ENCODE data around the gene NIP7. TPM values are rescaled to one million over a fixed set of nuclear protein-coding genes. Genes with fewer than 3 reads are reported as not detected.

The NIP7 gene
- polyA plus RNA-seq, 1 donor from 2014 or later: 22.8 TPM

DNA sequence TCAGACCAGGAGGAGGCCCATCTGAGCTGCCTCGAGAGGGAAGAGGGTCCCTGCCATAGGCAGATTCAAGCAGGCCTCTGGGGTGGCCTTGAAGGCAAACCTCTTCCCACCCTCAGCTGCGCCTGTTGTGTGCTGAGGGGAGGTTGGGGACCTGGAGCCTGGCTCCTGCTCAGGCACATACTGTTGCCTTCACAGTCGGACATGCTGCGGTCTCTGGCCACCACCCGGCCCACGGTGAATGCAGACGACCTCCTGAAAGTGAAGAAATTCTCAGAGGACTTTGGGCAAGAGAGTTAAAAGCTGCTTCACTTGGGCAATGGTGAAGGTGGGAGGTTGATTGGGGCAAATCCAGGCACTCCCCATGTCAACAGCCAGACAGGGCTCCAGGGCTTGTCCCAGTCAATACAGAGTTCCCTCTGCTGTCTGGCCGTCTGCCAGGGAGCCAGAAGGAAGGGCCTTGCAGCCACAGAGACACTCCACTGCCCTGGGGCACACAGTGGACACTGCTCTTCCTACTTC, 15.5 kb upstream of the NIP7 start:
- H3K9me3 Mint-ChIP-seq: no peaks in the 10 kb centered on the region
- H3K4me3 Mint-ChIP-seq: no peak overlapping the region
- H3K36me3 Mint-ChIP-seq: peaks cover 3% of the 10 kb centered on the region
- H3K27me3 Mint-ChIP-seq: no peaks in the 10 kb centered on the region
- peaks cover 15 to 25% (median 15%) of the 10 kb centered on the region in 3 donors for H3K4me1 Mint-ChIP-seq
- H3K27ac Mint-ChIP-seq: no peak overlapping the region

GRCh38 chr16:69324585-69325253, 14.9 kb upstream of the NIP7 start:
- Mint-ChIP-seq H3K27me3 (no peaks in the 10 kb centered on the region), H3K36me3 (no peaks in the 10 kb centered on the region), H3K4me1 (peaks cover 15 to 26% (median 20%) of the 10 kb centered on the region in 3 donors), H3K27ac (peak overlapping the region in 1 of 3 donors; percentile 14), H3K4me3 (no peak overlapping the region), H3K9me3 (no peaks in the 10 kb centered on the region)

DNA sequence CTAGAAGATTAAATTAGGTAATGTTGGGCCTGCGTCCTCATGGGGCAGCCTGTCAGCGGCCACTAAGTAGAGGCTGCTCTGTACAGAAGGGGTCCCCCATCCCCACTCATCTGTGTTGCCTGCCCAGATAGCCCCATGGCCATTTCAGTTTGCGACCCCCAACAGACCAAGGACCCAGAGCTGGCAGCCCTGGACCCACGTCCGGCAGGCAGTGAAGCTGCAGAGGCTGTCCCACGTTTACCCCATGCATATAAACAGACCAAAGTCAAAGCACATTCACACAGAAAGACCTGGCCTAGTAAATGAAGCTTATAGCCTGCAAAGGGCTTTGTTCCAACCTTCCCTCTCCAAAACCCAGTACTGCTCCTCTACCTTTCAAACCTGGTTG, 13.8 kb upstream of the NIP7 start:
- H3K4me1 Mint-ChIP-seq: peaks cover 15 to 26% (median 20%) of the 10 kb centered on the region in 3 donors
- H3K27me3 Mint-ChIP-seq: no peaks in the 10 kb centered on the region
- H3K36me3 Mint-ChIP-seq: no peaks in the 10 kb centered on the region
- no peaks in the 10 kb centered on the region for H3K9me3 Mint-ChIP-seq
- peak overlapping the region; percentile 36 to 73 (median 67) for H3K27ac Mint-ChIP-seq
- peak overlapping the region in 2 of 4 donors; percentile 45 to 54 for H3K4me3 Mint-ChIP-seq

DNA sequence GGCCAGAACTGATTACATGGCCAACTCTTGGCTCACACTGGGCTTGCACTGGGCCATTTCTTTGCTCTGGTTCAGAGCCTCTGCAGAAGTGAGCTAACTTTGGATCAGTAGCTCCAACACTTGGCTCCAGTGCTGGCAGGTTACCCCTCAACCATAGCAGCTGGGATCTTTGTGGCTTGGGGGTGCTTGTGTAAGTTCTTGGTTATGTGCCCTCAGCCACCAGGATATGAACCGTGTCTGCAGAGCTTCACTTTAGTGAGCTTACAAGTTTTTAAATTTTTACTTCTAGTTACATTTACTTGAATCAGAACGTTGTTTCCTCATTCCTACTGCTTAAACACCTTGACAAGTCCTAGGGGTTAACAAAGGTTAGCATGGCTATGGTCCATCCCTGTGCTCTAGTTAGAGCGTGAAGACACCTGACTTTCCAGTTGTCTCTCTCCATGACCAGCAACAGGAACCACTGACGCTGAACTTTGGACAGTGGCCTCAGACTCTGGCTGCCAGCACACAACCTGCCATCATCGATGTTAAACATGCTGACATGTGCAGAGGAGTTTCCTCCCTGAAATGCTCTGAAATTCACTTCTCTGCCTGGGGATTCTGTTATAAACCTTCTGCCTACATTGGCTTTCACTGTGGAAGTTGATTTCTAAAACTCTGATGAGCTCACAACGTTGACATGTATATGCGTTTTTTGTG, 13.2 kb upstream of the NIP7 start:
- no peaks in the 10 kb centered on the region for H3K9me3 Mint-ChIP-seq
- no peaks in the 10 kb centered on the region for H3K27me3 Mint-ChIP-seq
- H3K36me3 Mint-ChIP-seq: no peaks in the 10 kb centered on the region
- peaks cover 15 to 26% (median 20%) of the 10 kb centered on the region in 3 donors for H3K4me1 Mint-ChIP-seq
- H3K4me3 Mint-ChIP-seq: peak overlapping the region in 2 of 4 donors; percentile 54 to 55
- peak overlapping the region in 2 of 3 donors; percentile 36 to 73 for H3K27ac Mint-ChIP-seq

DNA sequence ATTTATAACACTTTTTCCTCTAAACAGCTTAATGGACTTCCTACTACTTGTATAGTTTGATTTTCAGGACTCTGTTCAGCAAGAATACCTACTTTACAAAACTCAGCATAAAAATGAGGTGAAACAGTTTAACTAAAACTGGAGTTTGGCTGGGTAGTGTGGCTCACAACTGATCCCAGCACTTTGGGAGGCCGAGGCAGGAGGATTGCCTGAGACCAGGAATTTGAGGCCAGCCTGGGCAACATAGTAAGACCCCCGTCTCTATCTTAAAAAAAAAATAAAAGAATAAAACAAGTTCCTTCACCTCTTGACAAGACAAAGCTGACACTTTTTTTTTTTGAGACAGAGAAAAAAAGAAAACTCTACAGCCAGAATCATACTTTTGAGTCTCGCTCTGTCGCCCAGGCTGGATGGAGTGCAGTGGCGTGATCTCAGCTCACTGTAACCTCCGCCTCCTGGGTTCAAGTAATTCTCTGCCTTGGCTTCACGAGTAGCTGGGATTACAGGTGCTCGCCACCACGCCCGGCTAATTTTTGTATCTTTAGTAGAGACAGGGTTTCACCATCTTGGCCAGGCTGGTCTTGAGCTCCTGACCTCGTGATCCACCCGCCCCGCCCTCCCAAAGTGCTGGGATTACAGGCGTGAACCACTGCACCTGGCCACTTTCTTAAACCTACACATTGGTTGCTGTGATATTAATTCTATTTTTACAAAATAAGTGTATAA, 11.8 kb upstream of the NIP7 start:
- peaks cover 12 to 30% (median 25%) of the 10 kb centered on the region in 3 donors for H3K4me1 Mint-ChIP-seq
- H3K36me3 Mint-ChIP-seq: no peaks in the 10 kb centered on the region
- H3K4me3 Mint-ChIP-seq: peak overlapping the region; percentile 16 to 78 (median 64)
- H3K27ac Mint-ChIP-seq: peak overlapping the region in 2 of 3 donors; percentile 16 to 64
- H3K9me3 Mint-ChIP-seq: no peaks in the 10 kb centered on the region
- no peaks in the 10 kb centered on the region for H3K27me3 Mint-ChIP-seq

GRCh38 chr16:69328854-69329316, 10.7 kb upstream of the NIP7 start:
- Mint-ChIP-seq H3K4me3 (peak overlapping the region; percentile 72 to 91 (median 80)), H3K27me3 (no peaks in the 10 kb centered on the region), H3K27ac (peak overlapping the region in 2 of 3 donors; percentile 63 to 64), H3K9me3 (no peaks in the 10 kb centered on the region), H3K4me1 (peaks cover 12 to 34% (median 26%) of the 10 kb centered on the region in 3 donors), H3K36me3 (no peaks in the 10 kb centered on the region)

GRCh38 chr16:69329369-69330285, 9.9 kb upstream of the NIP7 start:
- H3K27me3 Mint-ChIP-seq: no peaks in the 10 kb centered on the region
- H3K36me3 Mint-ChIP-seq: no peaks in the 10 kb centered on the region
- H3K4me1 Mint-ChIP-seq: peaks cover 14 to 36% (median 26%) of the 10 kb centered on the region in 3 donors
- H3K4me3 Mint-ChIP-seq: peak overlapping the region; percentile 72 to 91 (median 80)
- H3K27ac Mint-ChIP-seq: peak overlapping the region in 2 of 3 donors; percentile 63 to 64
- H3K9me3 Mint-ChIP-seq: no peaks in the 10 kb centered on the region

- no peaks in the 10 kb centered on the region for H3K27me3 Mint-ChIP-seq
- H3K9me3 Mint-ChIP-seq: no peaks in the 10 kb centered on the region
- no peaks in the 10 kb centered on the region for H3K36me3 Mint-ChIP-seq
- peak within 1 kb of the TSS; percentile 79 to 91 (median 86) for H3K4me3 Mint-ChIP-seq
- H3K4me1 Mint-ChIP-seq: peaks cover 14 to 36% (median 26%) of the 10 kb centered on the region in 3 donors
- peak within 1 kb of the TSS; percentile 63 to 69 (median 68) for H3K27ac Mint-ChIP-seq
Observed at GRCh38 chr16:69330286-69331109, 9.1 kb upstream of the NIP7 start, which contains the start of gene PDF. TSS of gene PDF (minus strand) at chr16:69330588. CDS start at chr16:69330570, 18 bp downstream.

- H3K9me3 Mint-ChIP-seq: no peaks in the 10 kb centered on the region
- H3K27ac Mint-ChIP-seq: peak overlapping the region in 1 of 3 donors; percentile 69
- peaks cover 6% of the 10 kb centered on the region for H3K36me3 Mint-ChIP-seq
- H3K4me1 Mint-ChIP-seq: peaks cover 22 to 30% (median 25%) of the 10 kb centered on the region in 3 donors
- H3K27me3 Mint-ChIP-seq: no peaks in the 10 kb centered on the region
- H3K4me3 Mint-ChIP-seq: peak overlapping the region in 1 of 4 donors; percentile 80
Observed at GRCh38 chr16:69334696-69335095, 4.9 kb upstream of the NIP7 start.

GRCh38 chr16:69338557-69339288, 849 bp upstream of the NIP7 start:
- H3K27ac Mint-ChIP-seq: peak overlapping the region; percentile 79 to 97 (median 86)
- H3K9me3 Mint-ChIP-seq: no peaks in the 10 kb centered on the region
- peaks cover 25 to 35% (median 31%) of the 10 kb centered on the region in 3 donors for H3K4me1 Mint-ChIP-seq
- H3K4me3 Mint-ChIP-seq: peak overlapping the region; percentile 95 to 99 (median 98)
- H3K36me3 Mint-ChIP-seq: peaks cover 8% of the 10 kb centered on the region
- H3K27me3 Mint-ChIP-seq: no peaks in the 10 kb centered on the region

GRCh38 chr16:69340095-69340644, 598 bp downstream of the NIP7 start:
- Mint-ChIP-seq H3K4me1 (peaks cover 26 to 35% (median 30%) of the 10 kb centered on the region in 3 donors), H3K4me3 (peak overlapping the region; percentile 95 to 99 (median 98)), H3K9me3 (no peaks in the 10 kb centered on the region), H3K27me3 (no peaks in the 10 kb centered on the region), H3K36me3 (peaks cover 8% of the 10 kb centered on the region), H3K27ac (peak overlapping the region; percentile 79 to 97 (median 86))

DNA sequence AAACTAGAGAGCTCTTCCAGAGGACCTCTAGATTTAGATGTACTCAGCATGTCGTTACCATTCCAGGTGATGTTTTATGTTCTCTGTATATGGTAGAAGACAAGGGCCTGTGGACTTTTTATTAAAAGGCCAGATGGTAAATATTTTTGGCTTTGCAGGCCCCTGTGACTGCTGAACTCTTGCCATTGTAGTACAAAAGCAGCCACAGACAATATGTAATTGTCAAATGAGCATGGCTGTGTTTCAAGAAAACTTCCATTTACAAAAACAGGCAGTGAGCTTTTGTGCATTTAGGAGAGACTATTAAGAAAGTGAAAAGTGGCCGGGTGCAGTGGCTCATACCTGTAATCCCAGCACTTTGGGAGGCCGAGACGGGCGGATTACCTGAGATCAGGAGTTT, 4.6 kb downstream of the NIP7 start:
- H3K4me1 Mint-ChIP-seq: peaks cover 22 to 31% (median 24%) of the 10 kb centered on the region in 3 donors
- H3K27ac Mint-ChIP-seq: no peak overlapping the region
- H3K27me3 Mint-ChIP-seq: no peaks in the 10 kb centered on the region

More for the DNA sequence above, 4.6 kb downstream of the NIP7 start:
- no peak overlapping the region for H3K4me3 Mint-ChIP-seq
- H3K9me3 Mint-ChIP-seq: no peaks in the 10 kb centered on the region
- H3K36me3 Mint-ChIP-seq: peaks cover 4% of the 10 kb centered on the region

Measured in IgD-negative memory B cell (primary cell).